Measurements from ENCODE around the gene PHACTR4.

PHACTR4 gene

DNA sequence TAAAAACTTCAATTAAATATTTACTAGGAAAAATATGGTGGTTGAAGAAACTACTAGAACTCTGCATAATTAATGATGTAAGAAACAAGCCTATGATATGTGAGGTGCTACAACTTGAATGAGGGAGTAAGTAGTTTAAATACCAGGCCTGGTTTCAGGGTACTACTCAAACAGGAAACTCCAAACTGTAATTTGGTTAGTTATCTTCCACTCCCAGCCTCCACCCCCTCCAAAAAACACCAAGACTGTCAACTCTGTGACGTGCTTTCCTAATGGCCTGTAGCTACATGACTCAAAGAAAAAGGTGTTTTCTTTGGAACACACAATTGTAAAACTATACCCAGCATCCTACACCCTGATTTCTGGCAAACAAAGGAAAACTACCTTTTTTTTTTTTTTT, 80.4 kb downstream of the PHACTR4 start:
- TF ChIP-seq, protein P1, sequence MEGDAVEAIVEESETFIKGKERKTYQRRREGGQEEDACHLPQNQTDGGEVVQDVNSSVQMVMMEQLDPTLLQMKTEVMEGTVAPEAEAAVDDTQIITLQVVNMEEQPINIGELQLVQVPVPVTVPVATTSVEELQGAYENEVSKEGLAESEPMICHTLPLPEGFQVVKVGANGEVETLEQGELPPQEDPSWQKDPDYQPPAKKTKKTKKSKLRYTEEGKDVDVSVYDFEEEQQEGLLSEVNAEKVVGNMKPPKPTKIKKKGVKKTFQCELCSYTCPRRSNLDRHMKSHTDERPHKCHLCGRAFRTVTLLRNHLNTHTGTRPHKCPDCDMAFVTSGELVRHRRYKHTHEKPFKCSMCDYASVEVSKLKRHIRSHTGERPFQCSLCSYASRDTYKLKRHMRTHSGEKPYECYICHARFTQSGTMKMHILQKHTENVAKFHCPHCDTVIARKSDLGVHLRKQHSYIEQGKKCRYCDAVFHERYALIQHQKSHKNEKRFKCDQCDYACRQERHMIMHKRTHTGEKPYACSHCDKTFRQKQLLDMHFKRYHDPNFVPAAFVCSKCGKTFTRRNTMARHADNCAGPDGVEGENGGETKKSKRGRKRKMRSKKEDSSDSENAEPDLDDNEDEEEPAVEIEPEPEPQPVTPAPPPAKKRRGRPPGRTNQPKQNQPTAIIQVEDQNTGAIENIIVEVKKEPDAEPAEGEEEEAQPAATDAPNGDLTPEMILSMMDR (IDR thresholded peaks at IDR 0.05) = no peak

DNA sequence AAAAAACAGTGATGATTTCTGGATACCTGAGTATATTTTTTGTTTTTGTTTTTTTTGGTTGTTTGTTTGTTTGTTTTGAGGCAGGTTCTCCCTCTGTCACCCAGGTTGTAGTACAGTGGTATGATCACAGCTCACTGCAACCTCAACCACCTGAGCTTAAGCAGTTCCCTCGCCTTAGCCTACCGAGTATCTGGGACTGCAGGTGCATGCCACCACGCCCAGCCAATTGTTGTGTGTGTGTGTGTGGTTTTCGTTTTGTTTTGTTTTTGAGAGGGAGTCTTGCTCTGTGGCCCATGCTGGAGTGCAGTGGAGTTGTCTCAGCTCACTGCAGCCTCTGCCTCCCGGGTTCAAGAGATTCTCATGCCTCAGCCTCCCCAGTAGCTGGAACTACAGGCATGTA, 81.0 kb downstream of the PHACTR4 start:
- TF ChIP-seq, protein P1 (IDR thresholded peaks at IDR 0.05) = no peak

DNA sequence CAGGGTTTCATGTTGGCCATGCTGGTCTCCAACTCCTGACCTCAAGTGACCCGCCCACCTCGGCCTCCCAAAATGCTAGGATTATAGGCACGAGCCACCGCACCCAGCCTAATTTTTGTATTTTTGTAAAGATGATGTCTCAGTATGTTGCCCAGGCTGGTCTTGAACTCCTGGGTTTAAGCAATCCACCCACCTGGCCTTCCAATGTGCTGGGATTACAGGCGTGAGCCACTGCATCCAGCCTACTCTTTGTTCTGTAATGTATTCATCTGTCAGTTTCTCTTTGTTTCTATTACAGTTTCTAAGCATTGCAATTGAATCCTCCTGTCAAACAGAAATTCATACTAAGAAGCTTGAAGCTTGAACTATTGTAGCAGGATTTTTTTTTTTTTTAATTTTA, 81.5 kb downstream of the PHACTR4 start:
- TF ChIP-seq, protein P1 (IDR thresholded peaks at IDR 0.05) = no peak

DNA sequence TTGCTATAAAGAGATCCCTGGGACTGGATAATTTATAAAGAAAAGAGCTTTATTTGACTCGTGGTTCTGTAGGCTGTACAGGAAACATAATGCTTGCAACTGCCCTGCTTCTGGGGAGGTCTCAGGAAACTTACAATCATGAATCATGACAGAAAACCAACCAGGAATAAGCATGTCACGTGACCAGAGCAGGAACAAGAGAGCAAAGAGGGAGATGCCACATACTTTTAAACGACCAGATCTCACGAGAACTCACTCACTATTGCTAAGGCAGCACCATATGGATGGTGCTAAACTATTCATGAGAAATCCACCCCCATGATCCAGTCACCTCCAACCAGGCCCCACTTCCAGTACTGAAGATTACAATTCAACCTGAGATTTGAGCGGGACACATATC, 86.5 kb downstream of the PHACTR4 start:
- TF ChIP-seq, protein P1 (IDR thresholded peaks at IDR 0.05) = no peak

DNA sequence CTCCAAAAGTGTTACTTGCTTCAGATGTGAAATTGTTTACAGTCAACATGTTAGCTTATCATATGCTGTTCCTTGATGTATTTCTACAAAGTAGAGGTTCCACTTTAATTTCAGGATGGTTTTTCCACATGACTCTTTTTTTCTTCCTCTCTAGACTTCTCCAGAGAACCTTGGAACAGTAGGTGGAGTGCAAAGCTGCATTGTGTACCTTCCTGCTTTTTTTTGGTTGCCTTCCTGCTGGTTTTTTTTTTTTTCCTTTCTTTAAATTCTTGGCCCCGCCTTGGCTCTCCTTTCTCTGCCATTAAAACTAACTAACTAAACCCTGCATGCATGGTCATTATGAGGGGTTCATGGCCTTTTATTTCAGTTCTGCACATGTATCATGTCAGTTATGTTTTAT, 88.1 kb downstream of the PHACTR4 start:
- TF ChIP-seq, protein P1 (IDR thresholded peaks at IDR 0.05) = no peak

DNA sequence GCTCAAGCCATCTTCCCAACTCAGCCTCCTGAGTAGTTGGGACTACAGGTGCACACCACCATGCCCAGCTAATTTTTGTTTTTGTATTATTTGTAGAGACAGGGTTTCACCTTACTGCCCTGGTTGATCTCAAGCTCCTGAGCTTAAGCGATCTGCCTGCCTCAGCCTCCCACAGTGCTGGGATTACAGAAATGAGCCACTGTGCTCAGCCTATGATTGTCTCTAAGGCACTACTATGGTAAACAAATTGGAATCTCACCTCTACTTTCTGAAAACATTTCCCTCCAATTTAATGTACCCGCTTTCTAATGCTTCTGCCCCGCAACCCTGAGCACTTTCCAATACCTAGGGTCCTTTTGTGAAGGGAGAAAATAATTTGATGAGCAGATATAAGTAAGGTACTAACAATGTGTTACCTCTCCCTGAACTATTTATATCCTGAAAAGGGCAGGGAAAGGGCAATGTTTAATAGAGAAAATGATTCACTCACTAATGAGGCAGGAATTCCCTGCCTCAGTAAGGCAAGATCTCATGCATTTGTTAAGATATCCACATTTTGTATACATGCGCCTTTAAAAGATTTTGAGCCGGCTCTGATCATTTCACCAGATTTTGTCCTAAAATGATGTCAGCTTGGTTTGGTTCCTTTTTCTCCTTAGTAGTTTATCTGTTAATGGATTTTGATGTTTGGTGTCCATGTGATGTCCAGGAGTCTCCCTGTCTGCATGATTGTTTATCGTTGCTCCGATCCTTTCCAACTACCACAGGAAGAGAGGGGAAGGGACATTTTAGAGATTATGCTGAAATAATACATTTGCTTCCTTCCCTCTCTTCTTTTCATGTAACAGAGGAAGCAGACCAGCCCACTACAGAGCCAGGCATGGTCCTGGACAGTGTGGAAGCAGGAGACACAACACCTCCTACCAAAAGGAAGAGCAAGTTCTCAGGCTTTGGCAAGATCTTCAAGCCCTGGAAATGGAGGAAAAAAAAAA, 89.0 kb downstream of the PHACTR4 start:
- TF ChIP-seq, protein P1 (IDR thresholded peaks at IDR 0.05) = no peak

DNA sequence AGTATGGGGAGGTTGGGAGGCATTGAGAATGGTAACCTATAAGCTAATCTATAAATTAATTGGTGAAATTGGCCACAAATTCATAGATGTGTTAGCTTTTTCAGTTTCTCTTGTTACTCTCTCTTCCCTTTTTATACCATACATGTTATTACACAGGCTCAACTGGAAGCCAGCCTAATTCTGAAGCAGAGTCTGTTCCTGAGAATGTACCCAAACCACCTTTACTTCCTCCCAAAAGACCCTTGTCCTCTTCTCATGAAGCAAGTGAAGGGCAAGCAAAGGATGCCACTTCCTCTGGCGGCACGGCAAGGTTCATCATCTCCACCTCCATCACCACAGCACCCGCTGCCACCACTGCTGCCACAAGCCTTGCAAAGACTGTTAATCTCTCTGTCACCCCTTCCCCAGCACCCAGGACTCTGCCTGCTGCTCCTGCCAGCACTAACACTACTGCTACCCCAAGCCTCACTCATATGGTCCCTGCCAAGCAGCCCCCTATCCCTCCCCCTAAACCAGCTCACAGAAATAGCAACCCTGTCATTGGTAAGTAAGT, 96.8 kb downstream of the PHACTR4 start:
- TF ChIP-seq, protein P1 (IDR thresholded peaks at IDR 0.05) = no peak
